T-helper 2 cell (primary cell): Measurements from ENCODE around the gene FAM219B.
A peak's percentile ranks its signal among the peaks of the same experiment; 100 is the strongest.
"Not testable (repeated sequence)": the region's sequence is repeated elsewhere in the genome, so short reads cannot be mapped to it uniquely, and the experiment has no call there.

Experiments
- DNase-seq, 5 experiments: peaks; one replicate each; pipeline versions ENCODE4 v3.0.0 to v3.0.0-alpha.2; 2012 to 2022
- total RNA-seq, 2 donors: gene quantifications; one replicate each; lab custom pipeline; 2026; lab: John Stamatoyannopoulos, UW

FAM219B gene
- 36.5 to 59.1 reads per million in 2 donors for total RNA-seq

- DNase-seq, result peak; percentile 51 to 74 (median 63)
These were observed at the start of gene FAM219B for GRCh38 chr15:74906450-74907162. FAM219B (minus strand) TSS chr15:74906851; CDS start chr15:74906800, 51 bp downstream.

- DNase-seq, result peak; percentile 31 to 81 (median 41)
These were observed 49.4 kb upstream of the FAM219B start for GRCh38 chr15:74955796-74956647.

GRCh38 chr15:74955017-74955416 lies 48.4 kb upstream of the FAM219B start:
- DNase-seq, result no peak

GRCh38 chr15:74954515-74954914 lies 47.9 kb upstream of the FAM219B start:
- no peak for DNase-seq

GRCh38 chr15:74951006-74951405 lies 44.4 kb upstream of the FAM219B start:
- no peak for DNase-seq

- peak; percentile 42 to 74 (median 62) for DNase-seq
These were observed 43.6 kb upstream of the FAM219B start for GRCh38 chr15:74950078-74950908.

GRCh38 chr15:74937590-74938371 lies 31.1 kb upstream of the FAM219B start, which contains the start of gene COX5A:
COX5A (minus strand) TSS chr15:74938073; CDS start chr15:74938014, 59 bp downstream.
- DNase-seq, result peak; percentile 81 to 98 (median 88)

- DNase-seq, result no peak
These were observed 30.6 kb upstream of the FAM219B start for GRCh38 chr15:74937272-74937589.

GRCh38 chr15:74935193-74935592 lies 28.5 kb upstream of the FAM219B start:
- DNase-seq, result not testable (repeated sequence)

GRCh38 chr15:74933573-74933972 lies 26.9 kb upstream of the FAM219B start:
- DNase-seq, result peak in 1 of 5 experiments; percentile 40

GRCh38 chr15:74928771-74929198 lies 22.1 kb upstream of the FAM219B start:
- DNase-seq, result no peak

GRCh38 chr15:74924525-74924924 lies 17.9 kb upstream of the FAM219B start:
- DNase-seq, result no peak

GRCh38 chr15:74920456-74920855 lies 13.8 kb upstream of the FAM219B start:
- DNase-seq, result no peak

GRCh38 chr15:74917676-74918075 lies 11.0 kb upstream of the FAM219B start:
- no peak for DNase-seq

GRCh38 chr15:74913799-74914198 lies 7.1 kb upstream of the FAM219B start:
- not testable (repeated sequence) for DNase-seq

GRCh38 chr15:74913041-74913440 lies 6.4 kb upstream of the FAM219B start:
- no peak for DNase-seq

GRCh38 chr15:74908635-74909034 lies 2.0 kb upstream of the FAM219B start:
- no peak for DNase-seq

- DNase-seq, result no peak
These were observed 666 bp upstream of the FAM219B start for GRCh38 chr15:74907163-74907870.

GRCh38 chr15:74906067-74906449 lies 593 bp downstream of the FAM219B start:
- DNase-seq, result peak in 2 of 5 experiments; percentile 8 to 37

- no peak for DNase-seq
These were observed 2.4 kb downstream of the FAM219B start for GRCh38 chr15:74904190-74904805.

- DNase-seq, result no peak
These were observed 3.0 kb downstream of the FAM219B start for GRCh38 chr15:74903676-74904075.
